Measurements from ENCODE around the gene C9. TPM values are rescaled to one million over a fixed set of nuclear protein-coding genes. Genes with fewer than 3 reads are reported as not detected.

Gene C9
- under 1 TPM in 1 of 3 donors, not detected in 2; 0.52 TPM for total RNA-seq
- not detected for total RNA-seq (2013)

DNA sequence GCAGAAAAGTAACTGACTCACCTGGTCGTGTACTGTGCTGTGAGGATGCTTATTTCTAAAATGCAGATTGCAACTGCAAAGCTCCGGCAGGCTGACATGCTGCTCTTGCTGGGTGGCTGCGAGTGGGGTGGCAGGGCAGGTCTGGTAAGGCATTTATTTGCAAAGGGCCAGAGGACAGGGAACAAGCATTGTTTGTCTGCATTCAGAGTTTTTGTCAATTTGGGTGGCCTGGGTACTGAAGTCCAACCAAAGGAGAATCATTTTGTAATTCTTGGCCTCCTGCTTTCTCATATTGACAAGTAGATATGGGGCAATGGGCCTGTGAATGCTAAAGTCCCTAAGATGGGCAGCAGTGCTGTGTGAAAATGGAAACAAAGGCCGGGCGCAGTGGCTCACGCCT is at the start of gene C9:
Gene C9, minus strand, starts transcription at position 129 of the 400 bp plus-strand sequence. Its CDS starts 31 bp downstream, at position 98.
- no peak for TF ChIP-seq CTCF (IDR thresholded peaks at IDR 0.05)
- Mint-ChIP-seq H3K27me3 (ENCODE audit: low read depth in 2 of 2) (peaks cover 0 to 2% of the 10 kb centered on the region in 2 donors), H3K4me3 (no peak within 1 kb of the TSS), H3K36me3 (no peaks in the 10 kb centered on the region), H3K4me1 (no peaks in the 10 kb centered on the region), H3K27ac (no peak within 1 kb of the TSS), H3K9me3 (no peaks in the 10 kb centered on the region)
- Histone ChIP-seq H3K4me1 (ENCODE audit: control insufficient read depth, insufficient read depth, low read length) (no peaks in the 10 kb centered on the region), H3K4me3 (ENCODE audit: low read length) (no peak within 1 kb of the TSS), H3K27ac (ENCODE audit: low read length) (no peak within 1 kb of the TSS), H3K36me3 (ENCODE audit: control insufficient read depth, insufficient read depth, low read length) (no peaks in the 10 kb centered on the region), H3K27me3 (ENCODE audit: control insufficient read depth, insufficient read depth, low read length) (no peaks in the 10 kb centered on the region), H3K9me3 (ENCODE audit: control insufficient read depth, insufficient read depth, low read length) (no peaks in the 10 kb centered on the region)
- no peak for ATAC-seq
- WGBS (ENCODE audit: insufficient coverage): 95% methylated on average over 6 of the region's 6 CpGs
- DNase-seq: no peak
- intact Hi-C loops (cut with micrococcal nuclease): no loop called here

- no peaks in the 10 kb centered on the region for H3K9me3 Mint-ChIP-seq
- intact Hi-C loops (cut with micrococcal nuclease): no loop called here
- Histone ChIP-seq H3K27me3 (ENCODE audit: control insufficient read depth, insufficient read depth, low read length) (no peaks in the 10 kb centered on the region), H3K36me3 (ENCODE audit: control insufficient read depth, insufficient read depth, low read length) (no peaks in the 10 kb centered on the region), H3K27ac (ENCODE audit: low read length) (no peak overlapping the region), H3K4me1 (ENCODE audit: control insufficient read depth, insufficient read depth, low read length) (no peaks in the 10 kb centered on the region), H3K4me3 (ENCODE audit: low read length) (no peak overlapping the region), H3K9me3 (ENCODE audit: control insufficient read depth, insufficient read depth, low read length) (no peaks in the 10 kb centered on the region)
- H3K27me3 Mint-ChIP-seq (ENCODE audit: low read depth in 2 of 2): no peaks in the 10 kb centered on the region
- H3K27ac Mint-ChIP-seq: peak overlapping the region in 1 of 2 donors; percentile 51
- H3K4me1 Mint-ChIP-seq: peaks cover 51 to 70% of the 10 kb centered on the region in 2 donors
- no peak for DNase-seq
- TF ChIP-seq CTCF (IDR thresholded peaks at IDR 0.05): no peak
- H3K4me3 Mint-ChIP-seq: no peak overlapping the region
- peaks cover 9% of the 10 kb centered on the region for H3K36me3 Mint-ChIP-seq
- no peak for ATAC-seq
Measured at GRCh38 chr5:39413771-39414170, 49.5 kb upstream of the C9 start.

DNA sequence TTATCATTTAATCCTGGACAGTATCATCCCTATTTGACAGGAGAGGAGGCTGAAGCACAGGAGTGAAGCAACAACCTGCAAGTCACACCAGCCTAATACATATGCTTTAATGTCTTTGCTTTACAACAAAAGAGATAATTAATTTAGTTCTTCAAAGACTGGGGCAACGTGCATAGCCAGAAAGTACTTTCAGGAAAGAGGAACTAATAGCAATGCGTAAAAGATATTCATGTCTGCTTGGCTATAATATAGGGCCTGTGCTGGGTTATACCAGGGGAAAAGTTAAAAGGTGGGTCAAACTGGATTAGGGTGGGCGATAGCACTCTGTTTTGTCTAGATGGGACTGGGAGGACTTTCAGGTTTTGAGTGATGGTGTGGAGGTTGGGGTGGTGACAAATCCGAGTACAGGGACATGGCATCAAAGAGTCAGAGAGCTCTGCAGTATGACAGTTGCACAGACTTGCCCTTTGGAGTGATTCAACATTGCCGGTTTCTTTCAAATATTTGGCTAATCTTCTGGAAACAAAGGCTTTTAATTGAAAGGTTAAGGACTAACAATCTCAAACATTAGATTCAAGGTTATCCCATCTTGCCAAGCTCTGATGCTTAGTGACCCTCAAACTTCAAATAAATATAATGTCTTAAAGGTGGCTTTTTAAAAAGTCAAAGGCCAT is 48.6 kb upstream of the C9 start:
- H3K4me3 Mint-ChIP-seq: no peak overlapping the region
- ATAC-seq (no peak), DNase-seq (no peak)
- peaks cover 51 to 70% of the 10 kb centered on the region in 2 donors for H3K4me1 Mint-ChIP-seq
- no peaks in the 10 kb centered on the region for H3K27me3 Mint-ChIP-seq (ENCODE audit: low read depth in 2 of 2)
- H3K27me3 ChIP-seq (ENCODE audit: control insufficient read depth, insufficient read depth, low read length): no peaks in the 10 kb centered on the region
- 79% methylated on average over 5 of the region's 5 CpGs for WGBS (ENCODE audit: insufficient coverage)
- H3K36me3 Mint-ChIP-seq: peaks cover 9% of the 10 kb centered on the region
- intact Hi-C loops (cut with micrococcal nuclease): no loop called here
- H3K27ac Mint-ChIP-seq: peak overlapping the region; percentile 45 to 51
- no peak overlapping the region for H3K27ac ChIP-seq (ENCODE audit: low read length)
- H3K9me3 ChIP-seq (ENCODE audit: control insufficient read depth, insufficient read depth, low read length): no peaks in the 10 kb centered on the region
- H3K9me3 Mint-ChIP-seq: no peaks in the 10 kb centered on the region
- no peak for TF ChIP-seq CTCF (IDR thresholded peaks at IDR 0.05)
- no peak overlapping the region for H3K4me3 ChIP-seq (ENCODE audit: low read length)
- H3K4me1 ChIP-seq (ENCODE audit: control insufficient read depth, insufficient read depth, low read length): no peaks in the 10 kb centered on the region
- H3K36me3 ChIP-seq (ENCODE audit: control insufficient read depth, insufficient read depth, low read length): no peaks in the 10 kb centered on the region

DNA sequence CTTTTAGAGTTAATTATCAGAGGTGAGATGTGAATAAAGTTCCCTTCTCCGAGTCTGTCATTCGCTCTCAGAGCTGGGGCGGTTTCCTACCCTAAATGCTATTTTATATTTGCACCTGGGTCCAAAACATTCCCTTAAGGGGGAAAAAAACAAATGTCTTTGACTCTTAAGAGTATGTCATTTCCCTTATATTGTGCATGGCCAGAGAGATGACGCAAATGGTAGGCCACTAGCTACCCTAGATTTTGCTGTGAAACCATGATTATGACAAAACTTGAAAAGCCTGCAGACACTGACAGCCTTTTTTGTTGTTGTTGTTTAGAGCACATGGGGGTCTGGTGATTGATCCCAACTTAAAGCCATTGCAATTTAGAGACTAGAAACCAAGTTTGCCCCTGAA is 47.7 kb upstream of the C9 start:
- Histone ChIP-seq H3K27me3 (ENCODE audit: control insufficient read depth, insufficient read depth, low read length) (no peaks in the 10 kb centered on the region), H3K27ac (ENCODE audit: low read length) (no peak overlapping the region), H3K4me1 (ENCODE audit: control insufficient read depth, insufficient read depth, low read length) (no peaks in the 10 kb centered on the region), H3K9me3 (ENCODE audit: control insufficient read depth, insufficient read depth, low read length) (no peaks in the 10 kb centered on the region), H3K4me3 (ENCODE audit: low read length) (no peak overlapping the region), H3K36me3 (ENCODE audit: control insufficient read depth, insufficient read depth, low read length) (no peaks in the 10 kb centered on the region)
- Mint-ChIP-seq H3K36me3 (peaks cover 9% of the 10 kb centered on the region), H3K27me3 (ENCODE audit: low read depth in 2 of 2) (no peaks in the 10 kb centered on the region), H3K4me3 (no peak overlapping the region), H3K27ac (peak overlapping the region; percentile 39 to 45), H3K9me3 (no peaks in the 10 kb centered on the region), H3K4me1 (peaks cover 44 to 73% of the 10 kb centered on the region in 2 donors)
- WGBS (ENCODE audit: insufficient coverage): 85% methylated on average over 1 of the region's 4 CpGs
- intact Hi-C loops (cut with micrococcal nuclease): no loop called here
- TF ChIP-seq CTCF (IDR thresholded peaks at IDR 0.05): no peak
- ATAC-seq: peak in 2 of 3 donors; percentile 49 to 53
- no peak for DNase-seq
